Activated CD4-positive, alpha-beta T cell treated with anti-CD3 and anti-CD28 coated beads, Interleukin-2, Interleukin-6, amounts not matched to agents 100 ng/mL and 50 ng/mL, durations not matched to agents 16 hours and 8 hours (primary cell): Measurements from ENCODE around the gene NPDC1.

Source experiments
- DNase-seq: peaks from one replicate; pipeline ENCODE4 v3.0.0-alpha.2; 2020

Gene NPDC1

GRCh38 chr9:137009217-137009616 is 36.8 kb downstream of the NPDC1 start:
- no peak for DNase-seq

GRCh38 chr9:137008312-137008711 is 37.7 kb downstream of the NPDC1 start:
- DNase-seq, result no peak

GRCh38 chr9:137007816-137008270 is 38.1 kb downstream of the NPDC1 start:
- DNase-seq, result no peak

- no peak for DNase-seq
Measured at GRCh38 chr9:137007108-137007815, 38.7 kb downstream of the NPDC1 start.

- DNase-seq, result no peak
Measured at GRCh38 chr9:137006116-137007003, 39.6 kb downstream of the NPDC1 start.

- DNase-seq, result peak; percentile 34
Measured at GRCh38 chr9:137004285-137004684, 41.7 kb downstream of the NPDC1 start.

- DNase-seq, result no peak
Measured at GRCh38 chr9:137002646-137003041, 43.3 kb downstream of the NPDC1 start.

- no peak for DNase-seq
Measured at GRCh38 chr9:137001857-137002645, 43.9 kb downstream of the NPDC1 start.

GRCh38 chr9:137000177-137000930 is 45.6 kb downstream of the NPDC1 start:
- DNase-seq, result peak; percentile 65

GRCh38 chr9:136997830-136998234 is 48.1 kb downstream of the NPDC1 start:
- DNase-seq, result peak; percentile 37

GRCh38 chr9:136997371-136997770 is 48.6 kb downstream of the NPDC1 start:
- DNase-seq, result no peak

- DNase-seq, result peak; percentile 41
Measured at GRCh38 chr9:136996361-136997292, 49.4 kb downstream of the NPDC1 start, which contains the start of gene CLIC3. Gene CLIC3, minus strand, starts transcription at chr9:136996568. Its CDS starts 25 bp downstream, at chr9:136996543.

GRCh38 chr9:136995772-136996311 is 50.1 kb downstream of the NPDC1 start:
- DNase-seq, result no peak

GRCh38 chr9:136995362-136995761 is 50.6 kb downstream of the NPDC1 start:
- no peak for DNase-seq

GRCh38 chr9:136994888-136995230 is 51.1 kb downstream of the NPDC1 start:
- no peak for DNase-seq

GRCh38 chr9:136994180-136994887 is 51.6 kb downstream of the NPDC1 start:
- no peak for DNase-seq

- no peak for DNase-seq
Measured at GRCh38 chr9:136992819-136993369, 53.1 kb downstream of the NPDC1 start.

GRCh38 chr9:136991993-136992818 is 53.8 kb downstream of the NPDC1 start, which contains the start of gene PAXX:
Gene PAXX, plus strand, starts transcription at chr9:136992422. Its CDS starts 22 bp downstream, at chr9:136992444.
- peak; percentile 97 for DNase-seq
